Suprapubic skin (tissue), 4 donors: Measurements from ENCODE around the gene REP15. TPM values are rescaled to one million over a fixed set of nuclear protein-coding genes. Genes with fewer than 3 reads are reported as not detected.
A peak's percentile ranks its signal among the peaks of the same experiment; 100 is the strongest.
"Not testable (repeated sequence)": the region's sequence is repeated elsewhere in the genome, so short reads cannot be mapped to it uniquely, and the experiment has no call there.

Experiments
- DNase-seq, 2 donors: peaks; one replicate each; pipeline ENCODE4 v3.0.0-alpha.2; 2019; ENCODE audit warnings: low spot score in 2 of 2
- H3K27ac ChIP-seq: fragments of 200-600 bp; sonication (generic); one replicate; pipeline ENCODE4 v1.5.1; 2019
- H3K27me3 ChIP-seq: fragments of 200-600 bp; sonication (generic); one replicate; pipeline ENCODE4 v1.5.1; 2019
- H3K36me3 ChIP-seq: fragments of 200-600 bp; sonication (generic); one replicate; pipeline ENCODE4 v1.5.1; 2019
- H3K4me1 ChIP-seq: fragments of 200-600 bp; sonication (generic); one replicate; pipeline ENCODE4 v1.5.1; 2019
- H3K4me3 ChIP-seq: fragments of 200-600 bp; sonication (generic); one replicate; pipeline ENCODE4 v1.5.1; 2019; ENCODE audit warnings: mild to moderate bottlenecking
- H3K9me3 ChIP-seq: fragments of 200-600 bp; sonication (generic); one replicate; pipeline ENCODE4 v1.5.1; 2019
- EP300 ChIP-seq: sonication (generic); formaldehyde crosslinking; IDR thresholded peaks from one replicate; pipeline ENCODE4 v1.6.1; 2017; ENCODE audit warnings: antibody characterized with exemption
- POLR2A ChIP-seq, 2 donors: fragments of 450-650 bp; IDR thresholded peaks; one replicate each; pipeline ENCODE4 v1.6.1; 2017; ENCODE audit warnings: antibody characterized with exemption in 2 of 2, mild to moderate bottlenecking in 2 of 2, moderate library complexity in 2 of 2
- POLR2AphosphoS5 ChIP-seq, 3 donors: sonication (generic); formaldehyde crosslinking; IDR thresholded peaks; one replicate each; pipeline ENCODE4 v1.6.1; 2017; ENCODE audit warnings: antibody characterized with exemption in 3 of 3
- WGBS: methylation state at CpG from one replicate; pipeline ENCODE4 v1.1.5; 2018; 5-methylcytosine and 5-hydroxymethylcytosine counted together
- total RNA-seq, 4 donors: library from RNA; depleted of rRNA; stranded (reverse); fragments of >200 nt; gene quantifications; one replicate each; pipeline ENCODE4 v1.1.0, GENCODE V29; 2016
- TF ChIP-seq, protein P1 (sequence below), 2 donors: fragments of 200-600 bp in 1 of 2; fragments of 450-650 bp in 1 of 2; sonication (generic) in 1 of 2; IDR thresholded peaks; one replicate each; pipeline ENCODE4 v1.5.1; 2016 to 2019; ENCODE audit warnings: antibody characterized with exemption in 2 of 2, mild to moderate bottlenecking in 1 of 2, moderate library complexity in 1 of 2

REP15 gene
- total RNA-seq, 4 donors from 2014 or later, result 0.99 to 2.1 (median 1.5) TPM

GRCh38 chr12:27723212-27723611 is 27.0 kb downstream of the REP15 start:
- 88% methylated on average over 1 of the region's 1 CpG for WGBS

DNA sequence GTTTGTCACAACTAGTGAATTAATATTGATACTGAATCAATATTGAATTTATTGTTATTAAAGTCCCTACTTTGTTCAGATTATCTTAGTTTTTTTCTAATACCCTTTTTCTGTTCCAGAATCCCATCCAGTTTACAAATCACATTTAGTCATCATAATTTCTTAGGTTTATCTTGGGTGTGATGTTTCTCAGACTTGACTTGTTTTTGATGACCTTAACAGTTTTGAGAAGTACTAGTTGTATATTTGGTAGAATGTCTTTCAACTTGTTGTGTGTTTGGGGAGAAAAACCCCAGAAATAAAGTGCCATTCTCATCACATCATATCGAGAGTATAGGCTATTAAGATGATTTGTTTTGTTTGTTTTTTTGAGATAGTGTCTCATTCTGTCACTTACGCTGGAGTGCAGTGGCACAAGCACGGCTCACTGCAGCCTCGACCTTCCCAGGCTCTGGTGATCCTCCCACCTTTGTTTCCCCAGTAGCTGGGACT is 33.9 kb downstream of the REP15 start:
- WGBS, result over 99% methylated on average over 4 of the region's 4 CpGs
- H3K36me3 ChIP-seq, result peaks cover 49% of the 10 kb centered on the region

More at GRCh38 chr12:27723212-27723611, 27.0 kb downstream of the REP15 start:
- Histone ChIP-seq H3K4me1 (no peaks in the 10 kb centered on the region), H3K9me3 (no peaks in the 10 kb centered on the region), H3K36me3 (peaks cover 84% of the 10 kb centered on the region), H3K27ac (no peak overlapping the region), H3K27me3 (no peaks in the 10 kb centered on the region), H3K4me3 (no peak overlapping the region)
- TF ChIP-seq, protein P1, sequence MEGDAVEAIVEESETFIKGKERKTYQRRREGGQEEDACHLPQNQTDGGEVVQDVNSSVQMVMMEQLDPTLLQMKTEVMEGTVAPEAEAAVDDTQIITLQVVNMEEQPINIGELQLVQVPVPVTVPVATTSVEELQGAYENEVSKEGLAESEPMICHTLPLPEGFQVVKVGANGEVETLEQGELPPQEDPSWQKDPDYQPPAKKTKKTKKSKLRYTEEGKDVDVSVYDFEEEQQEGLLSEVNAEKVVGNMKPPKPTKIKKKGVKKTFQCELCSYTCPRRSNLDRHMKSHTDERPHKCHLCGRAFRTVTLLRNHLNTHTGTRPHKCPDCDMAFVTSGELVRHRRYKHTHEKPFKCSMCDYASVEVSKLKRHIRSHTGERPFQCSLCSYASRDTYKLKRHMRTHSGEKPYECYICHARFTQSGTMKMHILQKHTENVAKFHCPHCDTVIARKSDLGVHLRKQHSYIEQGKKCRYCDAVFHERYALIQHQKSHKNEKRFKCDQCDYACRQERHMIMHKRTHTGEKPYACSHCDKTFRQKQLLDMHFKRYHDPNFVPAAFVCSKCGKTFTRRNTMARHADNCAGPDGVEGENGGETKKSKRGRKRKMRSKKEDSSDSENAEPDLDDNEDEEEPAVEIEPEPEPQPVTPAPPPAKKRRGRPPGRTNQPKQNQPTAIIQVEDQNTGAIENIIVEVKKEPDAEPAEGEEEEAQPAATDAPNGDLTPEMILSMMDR (IDR thresholded peaks at IDR 0.05), result no peak
- no peak for TF ChIP-seq POLR2AphosphoS5 (IDR thresholded peaks at IDR 0.05)
- TF ChIP-seq EP300, result no peak
- TF ChIP-seq POLR2A (IDR thresholded peaks at IDR 0.05), result no peak
- DNase-seq, result no peak

GRCh38 chr12:27732281-27732680 is 36.0 kb downstream of the REP15 start:
- no peak overlapping the region for H3K27ac ChIP-seq
- DNase-seq, result no peak
- no peaks in the 10 kb centered on the region for H3K4me1 ChIP-seq
- no peaks in the 10 kb centered on the region for H3K9me3 ChIP-seq
- H3K4me3 ChIP-seq, result no peak overlapping the region
- WGBS, result 68% methylated on average over 2 of the region's 2 CpGs
- peaks cover 49% of the 10 kb centered on the region for H3K36me3 ChIP-seq
- no peaks in the 10 kb centered on the region for H3K27me3 ChIP-seq
- no peak for TF ChIP-seq POLR2A (IDR thresholded peaks at IDR 0.05)
- TF ChIP-seq EP300, result no peak
- TF ChIP-seq, protein P1 (IDR thresholded peaks at IDR 0.05), result no peak
- TF ChIP-seq POLR2AphosphoS5 (IDR thresholded peaks at IDR 0.05), result no peak

More for the DNA sequence above, 33.9 kb downstream of the REP15 start:
- no peak overlapping the region for H3K27ac ChIP-seq
- no peaks in the 10 kb centered on the region for H3K27me3 ChIP-seq
- TF ChIP-seq POLR2AphosphoS5 (IDR thresholded peaks at IDR 0.05) (no peak), POLR2A (IDR thresholded peaks at IDR 0.05) (no peak), EP300 (no peak)
- TF ChIP-seq, protein P1 (IDR thresholded peaks at IDR 0.05), result no peak
- no peaks in the 10 kb centered on the region for H3K4me1 ChIP-seq
- no peak for DNase-seq
- no peaks in the 10 kb centered on the region for H3K9me3 ChIP-seq
- H3K4me3 ChIP-seq, result no peak overlapping the region

- no peak overlapping the region for H3K4me3 ChIP-seq
- no peaks in the 10 kb centered on the region for H3K4me1 ChIP-seq
- H3K36me3 ChIP-seq, result peaks cover 53% of the 10 kb centered on the region
- DNase-seq, result no peak
- TF ChIP-seq POLR2AphosphoS5 (IDR thresholded peaks at IDR 0.05) (no peak), POLR2A (IDR thresholded peaks at IDR 0.05) (no peak), EP300 (no peak)
- TF ChIP-seq, protein P1 (IDR thresholded peaks at IDR 0.05), result peak; percentile 62 to 70
- H3K27ac ChIP-seq, result no peak overlapping the region
- H3K27me3 ChIP-seq, result no peaks in the 10 kb centered on the region
- H3K9me3 ChIP-seq, result no peaks in the 10 kb centered on the region
- 42% methylated on average over 3 of the region's 3 CpGs for WGBS
Measured at GRCh38 chr12:27733052-27733656, 36.9 kb downstream of the REP15 start.

- 63% methylated on average over 1 of the region's 1 CpG for WGBS
- Histone ChIP-seq H3K4me3 (no peak overlapping the region), H3K36me3 (peaks cover 54% of the 10 kb centered on the region), H3K9me3 (no peaks in the 10 kb centered on the region), H3K27ac (no peak overlapping the region), H3K27me3 (no peaks in the 10 kb centered on the region), H3K4me1 (no peaks in the 10 kb centered on the region)
- DNase-seq, result no peak
- TF ChIP-seq POLR2A (IDR thresholded peaks at IDR 0.05), result no peak
- TF ChIP-seq, protein P1 (IDR thresholded peaks at IDR 0.05), result no peak
- no peak for TF ChIP-seq POLR2AphosphoS5 (IDR thresholded peaks at IDR 0.05)
- no peak for TF ChIP-seq EP300
Measured at GRCh38 chr12:27733791-27734190, 37.5 kb downstream of the REP15 start.

- WGBS, result 95% methylated on average over 9 of the region's 9 CpGs
- not testable (repeated sequence) for H3K27me3 ChIP-seq, H3K27ac ChIP-seq, H3K4me1 ChIP-seq, H3K4me3 ChIP-seq, H3K9me3 ChIP-seq, DNase-seq
- H3K36me3 ChIP-seq, result peaks cover 60% of the 10 kb centered on the region
Measured at GRCh38 chr12:27734321-27734720, 38.1 kb downstream of the REP15 start.
